Activated CD8-positive, alpha-beta memory T cell treated with anti-CD3 and anti-CD28 coated beads, Interleukin-2, amount 50 U/mL, for 1 hour (primary cell): ENCODE data around the gene CLMN.

Experiments used
- DNase-seq: peaks from one replicate; pipeline ENCODE4 v3.0.0-alpha.2; 2020; ENCODE audit errors: extremely low read depth

Gene CLMN

GRCh38 chr14:95302667-95303506 lies 16.8 kb downstream of the CLMN start:
- DNase-seq, result no peak

- DNase-seq, result no peak
Measured at GRCh38 chr14:95301527-95302187, 18.1 kb downstream of the CLMN start.

- no peak for DNase-seq
Measured at GRCh38 chr14:95300697-95301526, 18.8 kb downstream of the CLMN start.

- DNase-seq, result no peak
Measured at GRCh38 chr14:95300002-95300696, 19.6 kb downstream of the CLMN start.

- no peak for DNase-seq
Measured at GRCh38 chr14:95299271-95299670, 20.4 kb downstream of the CLMN start.

GRCh38 chr14:95297832-95298231 lies 21.9 kb downstream of the CLMN start:
- no peak for DNase-seq

- DNase-seq, result no peak
Measured at GRCh38 chr14:95296966-95297365, 22.7 kb downstream of the CLMN start.

- no peak for DNase-seq
Measured at GRCh38 chr14:95295600-95296376, 23.9 kb downstream of the CLMN start.

- no peak for DNase-seq
Measured at GRCh38 chr14:95294834-95295599, 24.7 kb downstream of the CLMN start.

GRCh38 chr14:95294320-95294719 lies 25.4 kb downstream of the CLMN start:
- DNase-seq, result no peak

GRCh38 chr14:95293449-95293848 lies 26.3 kb downstream of the CLMN start:
- no peak for DNase-seq

GRCh38 chr14:95292660-95293425 lies 26.9 kb downstream of the CLMN start:
- no peak for DNase-seq

GRCh38 chr14:95291859-95292542 lies 27.7 kb downstream of the CLMN start:
- no peak for DNase-seq

GRCh38 chr14:95290871-95291431 lies 28.8 kb downstream of the CLMN start:
- DNase-seq, result no peak

- no peak for DNase-seq
Measured at GRCh38 chr14:95290021-95290420, 29.7 kb downstream of the CLMN start.

- no peak for DNase-seq
Measured at GRCh38 chr14:95289323-95290010, 30.2 kb downstream of the CLMN start.

- no peak for DNase-seq
Measured at GRCh38 chr14:95288672-95289322, 30.9 kb downstream of the CLMN start.
